IMR-90 (cell line): ENCODE measurements around the gene ADSS1. TPM values are rescaled to one million over a fixed set of nuclear protein-coding genes. Genes with fewer than 3 reads are reported as not detected.

Experiments used
- ATAC-seq: fragments of 200-7000 bp; cut with Tn5 transposase; 2 replicates; pipeline ENCODE4 v1.9.1; 2020; ENCODE audit warnings: low read depth, mild to moderate bottlenecking, moderate library complexity
- BruUV-seq: library from RNA; stranded (reverse); fragments of 400-500 nt; replicated peaks from 2 replicates; lab custom pipeline; 2021; lab: Mats Ljungman, UMichigan
- CTCF ChIA-PET: fragments of 300-600 bp; formaldehyde crosslinking; extraction: SDS; loops from one replicate; lab custom pipeline; 2021; ENCODE audit warnings: antibody characterized with exemption; lab: Yijun Ruan, JAX
- POLR2A ChIA-PET: fragments of 300-600 bp; sonication (Branson Sonifier 250); formaldehyde crosslinking; loops from one replicate; lab custom pipeline; 2022; ENCODE audit warnings: antibody characterized with exemption; ENCODE audit not compliant: unreplicated experiment; lab: Charles Lee
- DNase-seq: peaks from one replicate; pipeline ENCODE4 v3.0.0; 2013
- H2AFZ ChIP-seq: replicated peaks from 2 replicates; pipeline ENCODE3; 2013; ENCODE audit warnings: low read length, mild to moderate bottlenecking; ENCODE audit not compliant: poor library complexity
- H2AK5ac ChIP-seq: 2 replicates; pipeline ENCODE4 v1.6.1; 2013; ENCODE audit warnings: low read depth, low read length, inconsistent platforms
- H2AK9ac ChIP-seq: replicated peaks from 2 replicates; pipeline ENCODE3; 2013; ENCODE audit warnings: mild to moderate bottlenecking, low read depth, low read length, moderate library complexity; ENCODE audit not compliant: poor library complexity
- H2BK120ac ChIP-seq: 2 replicates; pipeline ENCODE4 v1.6.1; 2013; ENCODE audit warnings: low read depth, low read length, inconsistent platforms
- H2BK15ac ChIP-seq: 3 replicates; pipeline ENCODE4 v1.6.1; 2013; ENCODE audit warnings: low read depth, low read length, inconsistent platforms
- H2BK20ac ChIP-seq: 2 replicates; pipeline ENCODE4 v1.6.1; 2013; ENCODE audit warnings: low read depth, mild to moderate bottlenecking, inconsistent platforms, low read length, moderate library complexity
- H2BK5ac ChIP-seq: 2 replicates; pipeline ENCODE4 v1.6.1; 2013; ENCODE audit warnings: mild to moderate bottlenecking, low read depth, low read length, inconsistent platforms; ENCODE audit not compliant: poor library complexity, severe bottlenecking
- H3K14ac ChIP-seq: replicated peaks from 2 replicates; pipeline ENCODE4 v1.6.1; 2013; ENCODE audit warnings: low read depth, low read length, inconsistent platforms
- H3K18ac ChIP-seq: 2 replicates; pipeline ENCODE4 v1.6.1; 2013; ENCODE audit warnings: low read depth, low read length, control low read depth
- H3K23ac ChIP-seq: 2 replicates; pipeline ENCODE4 v1.6.1; 2013; ENCODE audit warnings: low read depth, low read length, inconsistent platforms
- H3K27ac ChIP-seq: 2 replicates; pipeline ENCODE4 v1.5.1; 2013; ENCODE audit warnings: mild to moderate bottlenecking, control low read depth, low read length; ENCODE audit not compliant: insufficient read depth
- H3K27me3 ChIP-seq: 2 replicates; pipeline ENCODE4 v1.6.1; 2013; ENCODE audit warnings: low read length; ENCODE audit not compliant: control insufficient read depth, insufficient read depth
- H3K36me3 ChIP-seq: 2 replicates; pipeline ENCODE4 v1.6.1; 2013; ENCODE audit warnings: low read length, mixed read lengths; ENCODE audit not compliant: control insufficient read depth, insufficient read depth
- H3K4ac ChIP-seq: 2 replicates; pipeline ENCODE4 v1.6.1; 2013; ENCODE audit warnings: low read depth, low read length, inconsistent platforms
- H3K4me1 ChIP-seq: 2 replicates; pipeline ENCODE4 v1.6.1; 2013; ENCODE audit warnings: low read length, mixed read lengths; ENCODE audit not compliant: control insufficient read depth, insufficient read depth
- H3K4me2 ChIP-seq: 2 replicates; pipeline ENCODE4 v1.6.1; 2013; ENCODE audit warnings: low read depth, mild to moderate bottlenecking, control low read depth, low read length, moderate library complexity
- H3K4me3 ChIP-seq: 2 replicates; pipeline ENCODE4 v1.5.1; 2013; ENCODE audit warnings: low read depth, mild to moderate bottlenecking, control low read depth, low read length, moderate library complexity; ENCODE audit not compliant: insufficient read depth
- H3K56ac ChIP-seq: 2 replicates; pipeline ENCODE4 v1.6.1; 2013; ENCODE audit warnings: low read length, inconsistent platforms; ENCODE audit not compliant: insufficient read depth; ENCODE audit errors: extremely low read depth
- H3K79me1 ChIP-seq, 2 experiments: 2 replicates each; pipeline ENCODE4 v1.6.1; 2013; ENCODE audit warnings: low read length in 2 of 2, inconsistent platforms in 1 of 2, low read depth in 1 of 2
- H3K9ac ChIP-seq: 2 replicates; pipeline ENCODE4 v1.6.1; 2013; ENCODE audit warnings: low read depth, low read length, control low read depth
- H3K9me1 ChIP-seq: 2 replicates; pipeline ENCODE4 v1.6.1; 2013; ENCODE audit warnings: low read length, inconsistent platforms; ENCODE audit not compliant: insufficient read depth
- H3K9me3 ChIP-seq: 2 replicates; pipeline ENCODE4 v1.6.1; 2013; ENCODE audit warnings: low read length; ENCODE audit not compliant: control insufficient read depth, insufficient read depth
- H4K20me1 ChIP-seq: 2 replicates; pipeline ENCODE4 v1.6.1; 2013; ENCODE audit warnings: low read length, inconsistent platforms; ENCODE audit not compliant: insufficient read depth
- H4K5ac ChIP-seq: 2 replicates; pipeline ENCODE4 v1.6.1; 2013; ENCODE audit warnings: mild to moderate bottlenecking, low read depth, low read length, control low read depth
- H4K8ac ChIP-seq, 2 experiments: 2 replicates each; pipeline ENCODE4 v1.6.1; 2013; ENCODE audit warnings: low read depth in 2 of 2, low read length in 2 of 2, control low read depth in 1 of 2, inconsistent platforms in 1 of 2
- H4K91ac ChIP-seq: 2 replicates; pipeline ENCODE4 v1.6.1; 2013; ENCODE audit warnings: low read depth, low read length, inconsistent platforms; ENCODE audit not compliant: insufficient read depth
- BHLHE40 ChIP-seq: fragments of 150-350 bp; IDR thresholded peaks from 2 replicates; pipeline ENCODE4 v1.6.1; 2016; ENCODE audit warnings: mild to moderate bottlenecking, low read depth, low read length
- CEBPB ChIP-seq: IDR thresholded peaks from 2 replicates; pipeline ENCODE4 v1.6.1; 2012; ENCODE audit warnings: low read depth, low read length, improper control_type of control experiment
- CHD1 ChIP-seq: IDR thresholded peaks from 2 replicates; pipeline ENCODE4 v1.6.1; 2012; ENCODE audit warnings: low read depth, low read length, improper control_type of control experiment
- CTCF ChIP-seq: conservative IDR thresholded peaks from 2 replicates; pipeline ENCODE4 v1.5.1; 2012; ENCODE audit warnings: mild to moderate bottlenecking, low read depth, low read length, improper control_type of control experiment
- ELK1 ChIP-seq: fragments of 150-350 bp; IDR thresholded peaks from 2 replicates; pipeline ENCODE4 v1.6.1; 2016; ENCODE audit warnings: low read depth, mild to moderate bottlenecking, low read length, moderate library complexity, borderline replicate concordance
- FOS ChIP-seq: fragments of 150-350 bp; IDR thresholded peaks from 2 replicates; pipeline ENCODE4 v1.6.1; 2016; ENCODE audit warnings: low read depth, low read length
- MAFK ChIP-seq: IDR thresholded peaks from 2 replicates; pipeline ENCODE4 v1.6.1; 2012; ENCODE audit warnings: low read depth, low read length, improper control_type of control experiment
- MAZ ChIP-seq: IDR thresholded peaks from 2 replicates; pipeline ENCODE4 v1.6.1; 2012; ENCODE audit warnings: low read depth, mild to moderate bottlenecking, low read length, improper control_type of control experiment, moderate library complexity, borderline replicate concordance
- MXI1 ChIP-seq: IDR thresholded peaks from 2 replicates; pipeline ENCODE4 v1.6.1; 2012; ENCODE audit warnings: low read depth, mild to moderate bottlenecking, low read length, moderate library complexity, borderline replicate concordance
- NFE2L2 ChIP-seq: fragments of 150-350 bp; IDR thresholded peaks from 2 replicates; pipeline ENCODE4 v1.6.1; 2016; ENCODE audit warnings: low read depth, mild to moderate bottlenecking, low read length
- POLR2A ChIP-seq: IDR thresholded peaks from 2 replicates; pipeline ENCODE4 v1.6.1; 2012; ENCODE audit warnings: mild to moderate bottlenecking, low read depth, low read length
- RAD21 ChIP-seq: IDR thresholded peaks from 2 replicates; pipeline ENCODE4 v1.6.1; 2012; ENCODE audit warnings: low read length, improper control_type of control experiment
- RFX5 ChIP-seq: IDR thresholded peaks from 2 replicates; pipeline ENCODE4 v1.8.0; 2012; ENCODE audit warnings: low read depth, mild to moderate bottlenecking, low read length, moderate library complexity
- SMC3 ChIP-seq: fragments of 150-350 bp; IDR thresholded peaks from 2 replicates; pipeline ENCODE4 v1.6.1; 2016; ENCODE audit warnings: low read depth, mild to moderate bottlenecking, antibody characterized with exemption, low read length, moderate library complexity
- USF2 ChIP-seq: fragments of 150-350 bp; IDR thresholded peaks from 2 replicates; pipeline ENCODE4 v1.6.1; 2017; ENCODE audit warnings: mild to moderate bottlenecking, antibody characterized with exemption, low read length, low read depth
- WGBS, 2 experiments: methylation state at CpG; one replicate each; pipeline versions ENCODE4 v1.1.5 to v1.1.7; 2013; ENCODE audit warnings: missing lambda C conversion rate in 2 of 2; ENCODE audit not compliant: insufficient read length in 1 of 2; ENCODE audit errors: extremely low coverage in 2 of 2; 5-methylcytosine and 5-hydroxymethylcytosine counted together
- dilution Hi-C: fragments of 300-500 bp; cut with HindIII; formaldehyde crosslinking; loops from one replicate; pipeline ENCODE4 v1.14.3; 2018; ENCODE audit warnings: low sequenced_read_pairs; ENCODE audit not compliant: unreplicated experiment
- in situ Hi-C: fragments of 300-500 bp; cut with MboI; formaldehyde crosslinking; loops from 3 replicates; pipeline ENCODE4 v1.14.3; 2019; ENCODE audit warnings: low sequenced_read_pairs, inconsistent platforms, mixed read lengths
- intact Hi-C: fragments of 100-400 bp; cut with micrococcal nuclease; formaldehyde crosslinking; loops from 2 replicates; pipeline ENCODE4 v1.10.0; 2022
- polyA plus RNA-seq, 3 experiments: library from polyadenylated mRNA; depleted of rRNA; stranded (reverse); fragments of >200 nt; gene quantifications; 2 replicates each; pipeline ENCODE4 v1.2.3, GENCODE V29; 2012; ENCODE audit warnings: low replicate concordance in 1 of 3
- total RNA-seq: library from RNA; depleted of rRNA; stranded (reverse); fragments of >200 nt; gene quantifications from 2 replicates; pipeline ENCODE4 v1.2.3, GENCODE V29; 2012

Gene ADSS1
- total and polyA plus RNA-seq, 2 of the 4 experiments (the other 2 are of a cell fraction) = 1.8 to 5.2 TPM

GRCh38 chr14:104784846-104785707 lies 61.0 kb downstream of the ADSS1 start:
- no peak overlapping the region for H2BK15ac ChIP-seq
- dilution Hi-C loops = no loop called here
- H3K9me1 ChIP-seq = no peaks in the 10 kb centered on the region
- H2AK5ac ChIP-seq = no peak overlapping the region
- no peak overlapping the region for H3K9ac ChIP-seq
- H3K56ac ChIP-seq = no peak overlapping the region
- ATAC-seq (no peak), DNase-seq (no peak)
- no peak overlapping the region for H3K23ac ChIP-seq
- no peaks in the 10 kb centered on the region for H3K9me3 ChIP-seq
- H3K4me3 ChIP-seq = no peak overlapping the region
- H3K18ac ChIP-seq = no peak overlapping the region
- no peak overlapping the region for H4K91ac ChIP-seq
- in situ Hi-C loops = no loop called here
- H2AFZ ChIP-seq = no peak overlapping the region
- 65% methylated on average over 22 of the region's 36 CpGs; no CpG with 5 or more reads in 1 of the 2 experiments for whole genome bisulfite sequencing, 2 experiments
- no peaks in the 10 kb centered on the region for H3K4me1 ChIP-seq
- H3K4ac ChIP-seq = no peak overlapping the region
- CTCF ChIA-PET = no interaction called here
- H2BK5ac ChIP-seq = no peak overlapping the region
- peaks cover 75% of the 10 kb centered on the region for H4K20me1 ChIP-seq
- POLR2A ChIA-PET = no interaction called here
- H3K27me3 ChIP-seq = no peaks in the 10 kb centered on the region
- H2AK9ac ChIP-seq = no peak overlapping the region
- peaks cover 9 to 46% of the 10 kb centered on the region in 2 experiments; a peak in 3 of 4 replicates for H3K79me1 ChIP-seq
- H3K4me2 ChIP-seq = no peak overlapping the region
- no peak overlapping the region for H3K14ac ChIP-seq
- intact Hi-C loops = no loop called here
- H4K5ac ChIP-seq = no peak overlapping the region
- peaks cover 36% of the 10 kb centered on the region for H3K36me3 ChIP-seq
- no peak overlapping the region for H3K27ac ChIP-seq
- no TSS peak for BruUV-seq
- H2BK120ac ChIP-seq = no peak overlapping the region
- H2BK20ac ChIP-seq = no peak overlapping the region
- no peak overlapping the region for H4K8ac ChIP-seq
- TF ChIP-seq MAZ (no peak), ELK1 (no peak), MXI1 (no peak), RFX5 (no peak), CEBPB (no peak), CHD1 (no peak), SMC3 (no peak), USF2 (no peak), CTCF (no peak), MAFK (no peak), NFE2L2 (no peak), POLR2A (no peak), FOS (no peak), BHLHE40 (no peak), RAD21 (no peak)
